AG10803 (cell line): ENCODE data around the gene ZNF101.
A peak's percentile ranks its signal among the peaks of the same experiment; 100 is the strongest.

Experiments used
- DNase-seq: peaks from one replicate; pipeline ENCODE4 v3.0.0; 2010; ENCODE audit warnings: low read depth
- H3K4me3 ChIP-seq: 2 replicates; pipeline ENCODE4 v1.5.1; 2011; ENCODE audit warnings: mild to moderate bottlenecking, low read length, control low read depth
- CTCF ChIP-seq: conservative IDR thresholded peaks from 2 replicates; pipeline ENCODE4 v1.5.1; 2011; ENCODE audit warnings: mild to moderate bottlenecking, low read length, control low read depth, inconsistent platforms

ZNF101 gene

GRCh38 chr19:19627621-19628500, 40.8 kb upstream of the ZNF101 start, which contains the start of gene LPAR2:
LPAR2 (minus strand) TSS chr19:19628220; CDS start chr19:19627275, 945 bp downstream.
- peak within 1 kb of the TSS; percentile 33 for H3K4me3 ChIP-seq
- TF ChIP-seq CTCF = no peak
- no peak for DNase-seq

DNA sequence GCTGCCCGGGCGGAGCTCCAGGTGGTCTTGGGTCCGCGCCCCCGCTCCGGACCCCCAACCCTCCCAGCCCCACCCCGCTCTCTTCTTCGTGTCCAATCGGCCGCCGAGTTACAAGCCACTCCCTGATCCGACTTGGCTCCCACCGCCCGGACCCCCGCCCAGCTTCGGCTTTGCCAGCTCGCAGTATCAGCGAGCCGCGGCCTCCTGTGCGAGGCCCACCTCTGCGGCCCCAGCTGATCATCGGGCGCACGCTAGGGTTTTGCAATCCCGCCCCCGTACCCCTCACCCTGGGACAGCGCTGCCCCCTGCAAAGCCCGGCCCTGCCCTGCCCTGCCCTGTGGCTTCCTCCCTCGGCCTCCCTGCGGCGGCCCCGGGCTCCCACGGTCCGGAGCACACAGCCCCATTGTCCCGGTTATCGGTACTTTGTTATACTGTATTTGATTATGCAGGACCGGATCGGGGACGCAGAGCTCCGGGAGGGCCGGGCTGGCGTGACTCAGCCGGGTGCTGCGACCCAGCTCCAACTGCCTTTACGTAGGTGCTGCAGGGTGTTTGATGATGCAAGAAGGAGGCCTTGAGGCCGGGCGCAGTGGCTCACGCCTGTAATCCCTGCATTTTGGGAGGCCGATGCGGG, 40.0 kb upstream of the ZNF101 start:
- no peak for TF ChIP-seq CTCF
- H3K4me3 ChIP-seq = peak overlapping the region; percentile 33
- DNase-seq = peak; percentile 13

DNA sequence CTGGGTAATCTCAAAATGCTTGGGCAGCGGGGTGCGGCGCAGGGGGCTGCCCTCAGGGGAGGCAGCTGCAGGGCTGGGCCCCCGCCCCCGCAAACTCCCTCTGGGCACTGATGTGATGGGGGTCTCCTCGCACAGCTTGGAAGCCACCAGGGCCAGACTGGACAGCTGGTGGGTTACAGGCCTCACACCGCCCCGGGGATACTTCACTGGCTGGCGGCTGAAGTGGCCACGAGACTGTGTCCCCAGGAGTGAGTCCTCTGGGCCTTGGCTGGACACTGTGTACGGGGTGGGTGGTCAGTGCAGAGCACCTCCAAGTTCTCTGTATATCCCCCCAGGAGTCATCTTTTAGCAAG, 38.6 kb upstream of the ZNF101 start:
- no peak overlapping the region for H3K4me3 ChIP-seq
- no peak for TF ChIP-seq CTCF
- DNase-seq = no peak

- TF ChIP-seq CTCF = no peak
- no peak for DNase-seq
- no peak overlapping the region for H3K4me3 ChIP-seq
Observed at GRCh38 chr19:19630426-19630825, 38.2 kb upstream of the ZNF101 start.

- no peak for TF ChIP-seq CTCF
- H3K4me3 ChIP-seq = no peak overlapping the region
- no peak for DNase-seq
Observed at GRCh38 chr19:19631346-19631745, 37.3 kb upstream of the ZNF101 start.

DNA sequence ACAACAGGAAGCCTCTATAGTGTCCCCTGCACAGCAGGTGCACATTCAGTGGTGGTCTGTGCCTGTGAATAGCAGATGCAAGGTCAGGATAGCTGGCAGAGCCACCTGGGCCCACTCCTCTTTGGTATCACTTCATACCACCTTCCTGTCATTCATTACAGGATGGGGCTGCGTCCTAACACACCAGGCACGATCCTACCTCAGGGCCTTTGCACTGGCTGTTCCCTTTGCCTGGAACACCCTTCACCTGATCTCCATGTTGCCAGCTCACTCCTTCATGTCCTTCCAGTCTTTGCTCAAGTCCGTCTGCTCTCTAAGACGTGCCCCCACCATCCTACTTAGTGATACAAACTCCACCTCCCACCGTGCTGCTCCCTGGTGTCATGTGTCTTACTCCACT, 36.0 kb upstream of the ZNF101 start:
- DNase-seq = no peak
- TF ChIP-seq CTCF = no peak
- H3K4me3 ChIP-seq = no peak overlapping the region
